NCI-H460 (cell line): Measurements from ENCODE around the gene SLC7A14. TPM values are rescaled to one million over a fixed set of nuclear protein-coding genes. Genes with fewer than 3 reads are reported as not detected.
"Not testable (repeated sequence)": the region's sequence is repeated elsewhere in the genome, so short reads cannot be mapped to it uniquely, and the experiment has no call there.

Source experiments
- DNase-seq: peaks from one replicate; pipeline ENCODE4 v3.0.0-alpha.2; 2016; ENCODE audit warnings: low read depth; ENCODE audit errors: extremely low read depth
- total RNA-seq: library from RNA; depleted of rRNA; stranded (reverse); fragments of >200 nt; shearing (Covaris generic); gene quantifications from 2 replicates; pipeline ENCODE4 v1.2.3, GENCODE V29; 2014

Gene SLC7A14
- total RNA-seq, 1 experiment from 2014 or later = not detected

GRCh38 chr3:170598091-170598502 lies 12.2 kb upstream of the SLC7A14 start:
- DNase-seq = no peak

- no peak for DNase-seq
These were observed 8.7 kb upstream of the SLC7A14 start for GRCh38 chr3:170594528-170594927.

GRCh38 chr3:170593634-170594033 lies 7.8 kb upstream of the SLC7A14 start:
- DNase-seq = no peak

- DNase-seq = no peak
These were observed 3.2 kb upstream of the SLC7A14 start for GRCh38 chr3:170589113-170589512.

- DNase-seq = no peak
These were observed 603 bp downstream of the SLC7A14 start for GRCh38 chr3:170585008-170585936.

GRCh38 chr3:170584585-170585007 lies 1.3 kb downstream of the SLC7A14 start:
- peak; percentile 46 for DNase-seq

GRCh38 chr3:170579646-170580045 lies 6.2 kb downstream of the SLC7A14 start:
- no peak for DNase-seq

- peak; percentile 14 for DNase-seq
These were observed 13.1 kb downstream of the SLC7A14 start for GRCh38 chr3:170572665-170573253.

- not testable (repeated sequence) for DNase-seq
These were observed 18.3 kb downstream of the SLC7A14 start for GRCh38 chr3:170567598-170567997.

- no peak for DNase-seq
These were observed 19.5 kb downstream of the SLC7A14 start for GRCh38 chr3:170566413-170566812.

- no peak for DNase-seq
These were observed 20.4 kb downstream of the SLC7A14 start for GRCh38 chr3:170565495-170565894.

- no peak for DNase-seq
These were observed 21.2 kb downstream of the SLC7A14 start for GRCh38 chr3:170564664-170565063.

GRCh38 chr3:170563712-170564423 lies 22.0 kb downstream of the SLC7A14 start:
- no peak for DNase-seq

GRCh38 chr3:170562080-170562479 lies 23.8 kb downstream of the SLC7A14 start:
- no peak for DNase-seq

GRCh38 chr3:170560717-170561382 lies 25.0 kb downstream of the SLC7A14 start:
- DNase-seq = no peak

GRCh38 chr3:170560296-170560695 lies 25.6 kb downstream of the SLC7A14 start:
- DNase-seq = no peak

GRCh38 chr3:170558427-170558826 lies 27.4 kb downstream of the SLC7A14 start:
- DNase-seq = no peak

- no peak for DNase-seq
These were observed 30.5 kb downstream of the SLC7A14 start for GRCh38 chr3:170555329-170555728.

GRCh38 chr3:170553788-170554757 lies 31.8 kb downstream of the SLC7A14 start:
- DNase-seq = no peak

- no peak for DNase-seq
These were observed 34.6 kb downstream of the SLC7A14 start for GRCh38 chr3:170551252-170551651.
